GM19467 (cell line): ENCODE results near the gene MECR.

ENCODE experiments used
- ATAC-seq: cut with Tn5 transposase; IDR thresholded peaks from one replicate; pipeline ENCODE4 v1.9.1; 2021; ENCODE audit warnings: mild to moderate bottlenecking, moderate library complexity; ENCODE audit not compliant: unreplicated experiment

The MECR gene

DNA sequence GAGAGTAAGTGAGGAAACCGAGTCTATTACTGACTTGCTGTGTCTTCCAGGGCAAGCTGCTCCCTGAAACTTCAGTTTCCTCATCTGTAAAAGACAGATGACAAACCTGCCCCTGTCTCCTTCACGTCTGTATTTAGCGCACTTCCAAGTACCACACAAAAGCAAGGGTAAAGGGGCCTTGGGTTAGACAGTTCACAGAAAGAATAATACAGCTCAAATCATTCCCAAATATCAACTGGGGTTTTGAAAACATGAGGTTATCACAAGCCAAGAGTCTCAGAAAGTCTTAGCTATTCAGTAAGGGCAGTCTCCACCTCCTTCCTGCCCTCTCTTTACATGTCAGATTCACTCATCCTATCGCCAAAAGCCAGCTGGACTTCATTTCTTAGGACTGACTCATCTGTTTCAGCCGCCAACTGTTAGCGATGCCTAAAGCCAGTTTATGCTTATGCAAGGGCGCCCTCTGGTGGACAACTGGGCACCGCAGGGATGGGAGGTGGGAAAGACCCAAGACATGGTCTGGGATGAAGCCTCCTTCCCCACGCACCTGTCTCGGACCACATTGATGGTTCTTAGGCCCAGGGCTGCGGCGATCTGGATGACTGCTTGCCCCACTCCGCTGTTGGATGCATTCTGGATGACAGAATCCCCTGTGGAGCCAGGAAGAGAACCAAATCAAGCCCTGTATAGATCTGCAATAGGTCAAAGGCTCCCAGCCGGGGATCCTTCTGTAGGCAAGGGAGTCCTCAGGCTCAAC, 28.0 kb downstream of the MECR start:
- peak; percentile 56 for ATAC-seq

DNA sequence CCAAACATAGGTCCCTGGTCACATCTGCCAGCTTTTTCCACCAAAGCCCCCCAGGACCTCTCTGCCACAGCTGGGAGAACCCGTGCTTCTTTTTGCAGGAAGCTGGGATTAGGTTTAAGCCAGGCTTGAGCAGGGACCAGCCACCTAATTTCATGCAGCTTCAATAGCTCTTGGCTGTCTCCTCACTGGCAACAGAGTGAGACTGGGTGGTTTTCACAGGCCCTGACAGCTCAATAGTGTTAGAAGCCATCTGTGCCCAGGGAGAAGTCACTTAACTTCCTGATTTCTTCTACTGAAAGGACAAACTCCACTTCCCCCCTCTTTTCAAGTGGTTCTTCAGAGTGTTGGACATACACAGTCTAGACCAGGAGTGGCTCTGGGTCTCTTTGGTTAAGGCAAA, 28.7 kb downstream of the MECR start:
- ATAC-seq, result no peak

DNA sequence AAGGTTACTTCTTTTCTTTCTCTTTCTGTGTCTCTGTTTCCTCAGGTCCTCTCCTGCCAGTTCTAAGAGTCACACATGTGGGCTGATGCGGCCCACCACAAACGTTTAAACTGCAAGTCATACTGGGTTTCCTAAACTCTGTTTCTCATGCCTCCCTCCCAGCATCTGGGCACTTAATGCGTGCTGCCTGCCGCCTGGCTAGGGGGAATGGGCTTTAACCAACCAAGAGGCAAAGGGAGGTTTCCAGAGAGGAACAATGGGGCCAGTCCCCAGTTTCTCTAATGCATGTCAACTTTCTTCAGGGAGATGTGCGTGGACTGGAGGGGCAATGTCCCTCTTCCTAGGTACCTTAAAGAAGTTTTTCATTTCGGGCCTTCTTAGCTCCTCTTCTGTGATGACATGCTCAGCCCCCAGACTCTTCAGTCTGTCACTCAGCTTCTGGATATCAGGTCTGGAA, 29.1 kb downstream of the MECR start:
- ATAC-seq, result no peak

DNA sequence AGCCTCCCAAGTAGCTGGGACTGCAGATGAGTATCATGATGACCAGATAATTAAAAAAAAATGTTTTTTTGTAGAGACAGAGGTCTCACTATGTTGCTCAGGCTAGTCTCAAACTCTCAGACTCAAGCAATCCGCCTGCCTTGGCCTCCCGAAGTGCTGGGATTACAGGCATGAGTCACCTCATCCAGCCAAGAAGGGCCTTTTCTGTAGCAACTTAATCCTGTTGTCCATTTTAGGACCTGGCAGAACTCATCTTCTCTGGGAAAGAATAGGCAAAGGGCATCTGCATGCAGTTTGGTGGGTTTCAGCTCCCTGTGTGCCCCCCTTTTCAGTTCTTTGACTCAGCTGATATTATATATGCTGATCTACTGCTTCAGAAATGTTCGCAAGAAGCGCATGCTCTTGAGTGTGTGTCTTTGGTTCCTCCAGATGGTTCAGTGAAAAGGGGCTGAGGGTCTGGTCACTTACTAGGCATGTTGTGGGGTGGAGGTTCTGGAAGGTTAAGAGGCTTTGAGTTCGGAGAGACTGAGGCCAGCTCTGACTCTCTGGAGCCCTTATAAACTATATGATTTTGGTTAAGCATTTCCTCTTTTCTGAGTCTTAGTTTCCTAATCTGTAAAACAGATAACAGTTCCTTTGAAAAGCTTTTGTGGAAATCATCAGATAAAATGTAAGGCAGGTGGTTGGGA, 29.7 kb downstream of the MECR start:
- ATAC-seq, result no peak

DNA sequence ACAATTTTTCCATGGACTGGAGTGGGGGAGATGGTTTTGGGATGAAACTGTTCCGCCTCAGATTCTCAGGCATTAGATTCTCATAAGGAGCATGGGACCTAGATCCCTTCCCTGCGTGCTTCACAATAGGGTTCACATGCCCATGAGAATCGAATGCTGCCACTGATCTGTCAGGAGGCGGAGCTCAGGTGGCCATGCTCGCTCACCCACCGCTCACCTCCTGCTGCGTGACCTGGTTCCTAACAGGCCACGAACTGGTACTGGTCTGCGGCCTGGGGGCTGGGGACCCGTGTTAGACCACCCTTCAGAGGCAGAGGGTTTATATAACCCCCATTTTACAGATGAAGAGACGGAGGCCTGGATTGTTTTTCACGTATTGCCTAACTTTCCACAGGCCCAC, 32.7 kb downstream of the MECR start:
- no peak for ATAC-seq

DNA sequence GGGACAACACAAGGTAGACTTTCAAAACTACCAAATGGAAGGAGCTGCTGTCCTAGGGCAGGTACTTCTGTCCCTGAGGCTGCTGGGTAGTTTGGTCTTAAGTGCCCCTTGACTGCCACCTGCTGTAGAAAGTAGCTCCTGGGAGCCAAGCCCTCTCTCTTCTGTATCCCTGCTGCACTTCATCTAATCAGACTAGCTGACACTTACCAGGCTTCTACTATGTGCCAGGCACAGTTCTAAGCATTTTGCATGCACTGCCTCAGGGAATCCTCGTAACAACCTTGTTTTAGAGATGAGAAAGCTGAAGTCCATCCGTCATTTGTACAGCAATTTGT, 33.2 kb downstream of the MECR start:
- ATAC-seq, result no peak

DNA sequence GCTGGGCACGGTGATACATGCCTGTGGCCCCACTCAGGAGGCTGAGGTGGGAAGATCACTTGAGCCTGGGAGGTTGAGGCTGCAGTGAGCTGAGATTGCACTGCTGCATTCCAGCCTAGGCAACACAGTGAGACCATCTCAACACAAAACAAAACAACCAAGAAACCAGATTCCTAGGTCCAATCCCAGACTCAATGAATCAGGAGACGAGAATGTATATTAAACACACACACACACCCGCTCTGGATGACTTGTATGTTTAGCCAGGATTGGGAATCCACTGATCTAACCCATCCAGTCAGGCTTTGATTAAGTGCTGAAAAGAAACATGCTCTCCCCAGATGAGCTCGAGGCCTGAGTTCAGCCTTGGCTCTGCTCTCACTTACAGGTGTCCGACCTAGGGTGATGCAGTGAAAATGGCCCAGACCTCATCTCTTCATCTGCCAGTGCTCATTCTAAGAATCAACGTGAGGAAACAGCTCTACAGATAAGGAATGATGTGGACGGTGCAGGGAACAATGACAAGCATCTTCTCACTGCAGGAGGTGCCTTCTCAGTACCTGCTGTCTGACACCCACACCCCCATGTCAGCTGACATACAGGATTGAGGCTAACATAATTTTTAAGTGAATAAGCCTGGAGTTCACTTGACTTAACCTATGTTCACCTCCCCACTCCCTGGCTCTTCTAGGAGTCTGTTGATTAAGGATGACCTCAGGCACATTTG, 33.7 kb downstream of the MECR start:
- no peak for ATAC-seq

DNA sequence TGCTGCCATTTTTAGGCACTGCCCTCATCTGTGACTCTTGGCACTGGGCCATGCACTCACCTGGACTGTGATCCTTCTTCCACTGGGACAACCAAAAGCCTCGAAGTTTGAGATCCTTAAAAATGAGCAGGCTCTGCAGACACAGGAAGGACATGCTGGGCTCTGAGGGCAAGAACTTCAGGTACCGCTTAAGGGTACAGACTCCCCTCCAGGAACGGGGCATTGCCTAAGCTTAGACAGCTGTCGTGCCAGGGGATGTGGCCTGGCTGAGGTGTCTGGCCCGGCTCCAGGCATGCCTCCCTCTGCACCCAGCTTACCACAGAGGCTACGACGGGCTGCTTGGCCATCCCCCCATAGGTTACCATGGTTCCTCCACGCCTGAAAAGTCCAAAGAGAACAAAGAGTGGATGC, 34.8 kb downstream of the MECR start:
- no peak for ATAC-seq

DNA sequence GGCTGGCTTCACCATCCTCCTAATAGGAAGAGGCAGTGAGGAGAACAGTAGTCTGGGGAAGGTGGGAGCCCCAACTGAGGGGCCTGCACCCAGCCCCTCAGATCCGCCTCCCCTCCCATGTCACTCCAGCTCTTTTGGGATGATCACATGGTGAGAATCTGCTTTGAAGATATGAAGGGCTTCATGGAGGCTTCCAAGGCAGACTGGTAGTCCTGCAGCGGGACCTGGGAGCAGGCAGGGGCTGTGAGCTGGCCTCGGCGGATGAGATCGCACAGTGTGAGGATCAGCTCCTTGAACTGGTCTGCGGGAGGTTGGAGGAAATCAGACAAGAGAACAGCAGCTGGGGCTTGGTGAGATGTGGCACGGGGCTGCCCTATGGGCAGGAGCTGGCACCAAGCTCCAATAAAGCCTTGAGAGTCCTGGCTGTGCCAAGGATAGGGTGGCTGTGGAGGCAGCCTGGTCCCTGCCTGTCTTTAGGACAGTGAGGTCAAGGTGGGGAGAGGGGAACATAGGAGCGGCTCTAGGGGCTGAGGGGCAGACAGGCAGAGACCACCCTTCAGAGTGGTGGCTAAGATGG, 36.8 kb downstream of the MECR start:
- no peak for ATAC-seq

DNA sequence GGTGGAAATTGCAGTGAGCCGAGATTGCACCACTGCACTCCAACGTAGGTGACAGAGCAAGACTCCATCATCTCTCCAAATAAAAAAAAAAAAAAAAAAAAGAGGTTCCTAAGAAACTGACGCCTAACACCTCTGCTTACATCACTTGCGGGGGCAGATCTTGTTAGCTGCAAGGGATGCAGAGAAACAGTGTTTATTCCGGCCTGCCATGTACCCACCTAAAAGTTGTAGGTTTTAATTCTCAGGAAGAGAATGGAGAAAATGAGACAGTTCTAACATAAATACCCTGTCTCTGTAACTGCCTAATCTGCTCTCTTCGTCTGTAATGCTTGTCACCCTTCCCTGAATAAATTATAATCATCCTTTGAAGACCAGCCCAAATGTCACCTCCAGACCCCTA, 40.0 kb downstream of the MECR start:
- ATAC-seq, result no peak

DNA sequence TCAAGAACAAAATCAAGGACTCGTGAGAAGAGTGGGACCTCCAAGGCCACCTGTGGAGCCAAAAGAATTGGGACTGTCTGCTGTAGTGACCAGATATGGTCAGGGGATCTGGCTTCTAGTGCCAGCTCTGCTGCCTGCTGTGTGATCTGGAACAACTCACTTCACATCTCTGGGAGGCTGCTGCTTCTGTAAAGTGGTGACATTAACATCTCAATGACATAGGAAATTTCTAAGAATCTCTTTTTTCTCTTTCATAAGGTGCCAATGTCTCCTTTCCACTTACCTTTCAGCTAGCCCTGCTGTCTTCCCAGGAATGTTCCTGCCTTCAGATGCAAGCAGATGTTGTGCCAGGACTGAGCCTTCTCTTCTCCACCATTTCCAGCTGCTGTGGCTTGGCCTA, 44.0 kb downstream of the MECR start:
- ATAC-seq, result no peak

DNA sequence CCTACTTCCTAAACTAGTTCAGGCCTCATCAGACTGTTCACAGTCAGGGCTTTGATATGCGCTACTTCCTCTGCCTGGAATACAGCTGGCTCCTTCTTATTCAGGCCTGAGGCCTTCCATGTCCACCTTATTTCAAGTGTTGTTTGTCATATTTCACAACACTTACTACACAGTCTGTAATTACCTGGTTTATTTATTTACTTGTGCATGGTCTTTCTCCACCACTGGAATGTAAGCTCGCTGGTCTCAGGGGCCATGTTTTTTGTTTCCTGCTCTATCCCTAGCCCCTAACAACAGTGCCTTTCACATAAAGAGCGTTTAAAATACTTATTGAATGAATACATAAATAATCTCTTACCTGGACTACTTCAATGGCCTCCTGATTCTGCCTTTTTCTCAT, 44.5 kb downstream of the MECR start:
- ATAC-seq, result no peak

DNA sequence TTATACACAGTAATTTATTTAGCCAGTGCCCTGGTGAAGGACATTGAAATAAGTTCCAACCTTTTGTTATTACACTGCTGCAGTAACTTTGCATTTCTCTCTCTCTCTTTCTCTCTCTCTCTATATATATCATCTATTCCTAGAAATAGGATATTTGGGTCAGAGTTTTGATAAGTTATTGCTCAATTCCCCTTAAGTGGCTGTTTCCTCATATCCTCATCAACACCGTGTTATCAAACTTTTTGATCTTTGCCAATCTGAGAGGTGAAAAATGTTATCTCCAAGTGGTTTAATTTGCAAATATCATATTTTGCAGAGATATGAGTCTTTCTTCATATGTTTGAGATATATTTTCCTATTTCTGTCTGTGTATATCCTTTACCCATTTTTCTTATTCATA, 47.4 kb downstream of the MECR start:
- no peak for ATAC-seq

DNA sequence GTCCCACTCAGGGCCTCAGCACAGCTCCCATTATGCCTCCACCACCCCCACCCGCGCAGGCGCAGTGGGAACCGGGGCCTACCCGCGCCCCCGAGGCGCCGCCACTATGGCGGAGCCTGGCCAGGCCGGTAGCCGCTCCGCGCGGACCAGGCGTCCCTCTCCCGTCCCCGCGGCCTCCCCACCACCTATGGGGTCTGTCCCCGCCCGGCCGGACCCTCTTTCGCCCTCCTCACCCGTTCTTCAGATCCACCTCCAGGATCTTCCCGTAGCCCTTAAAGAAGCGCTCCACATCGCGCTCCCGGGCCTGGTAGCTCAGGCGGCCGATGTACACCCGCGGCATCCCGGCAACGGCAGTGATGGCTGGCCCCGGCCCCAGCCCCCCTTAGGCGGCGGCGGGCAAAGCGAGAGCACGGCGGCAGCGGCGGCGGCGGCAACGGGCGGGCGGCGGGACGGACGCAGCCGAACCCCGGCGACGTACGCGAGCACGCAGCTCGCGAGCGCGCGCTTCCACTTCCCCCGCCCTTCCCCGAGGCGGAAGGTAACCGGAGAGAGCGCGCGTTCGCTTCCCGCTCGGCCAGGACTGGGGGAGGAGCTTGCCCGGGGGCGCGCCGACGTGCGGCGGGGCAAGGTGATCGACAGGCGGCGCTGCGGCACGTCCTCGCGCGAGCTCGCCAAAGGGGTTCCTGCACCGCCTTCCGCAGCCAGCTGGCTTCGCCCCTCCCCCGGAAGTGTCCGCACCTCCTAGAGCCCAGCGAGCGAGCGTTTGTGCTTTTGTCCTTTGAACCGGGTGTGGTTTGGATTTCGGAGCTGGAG, 49.1 kb downstream of the MECR start, which contains the start of gene SRSF4:
Gene SRSF4, minus strand, starts transcription at position 488 of the 813 bp plus-strand sequence. Its CDS starts 148 bp downstream, at position 340.
- ATAC-seq, result peak; percentile 87

DNA sequence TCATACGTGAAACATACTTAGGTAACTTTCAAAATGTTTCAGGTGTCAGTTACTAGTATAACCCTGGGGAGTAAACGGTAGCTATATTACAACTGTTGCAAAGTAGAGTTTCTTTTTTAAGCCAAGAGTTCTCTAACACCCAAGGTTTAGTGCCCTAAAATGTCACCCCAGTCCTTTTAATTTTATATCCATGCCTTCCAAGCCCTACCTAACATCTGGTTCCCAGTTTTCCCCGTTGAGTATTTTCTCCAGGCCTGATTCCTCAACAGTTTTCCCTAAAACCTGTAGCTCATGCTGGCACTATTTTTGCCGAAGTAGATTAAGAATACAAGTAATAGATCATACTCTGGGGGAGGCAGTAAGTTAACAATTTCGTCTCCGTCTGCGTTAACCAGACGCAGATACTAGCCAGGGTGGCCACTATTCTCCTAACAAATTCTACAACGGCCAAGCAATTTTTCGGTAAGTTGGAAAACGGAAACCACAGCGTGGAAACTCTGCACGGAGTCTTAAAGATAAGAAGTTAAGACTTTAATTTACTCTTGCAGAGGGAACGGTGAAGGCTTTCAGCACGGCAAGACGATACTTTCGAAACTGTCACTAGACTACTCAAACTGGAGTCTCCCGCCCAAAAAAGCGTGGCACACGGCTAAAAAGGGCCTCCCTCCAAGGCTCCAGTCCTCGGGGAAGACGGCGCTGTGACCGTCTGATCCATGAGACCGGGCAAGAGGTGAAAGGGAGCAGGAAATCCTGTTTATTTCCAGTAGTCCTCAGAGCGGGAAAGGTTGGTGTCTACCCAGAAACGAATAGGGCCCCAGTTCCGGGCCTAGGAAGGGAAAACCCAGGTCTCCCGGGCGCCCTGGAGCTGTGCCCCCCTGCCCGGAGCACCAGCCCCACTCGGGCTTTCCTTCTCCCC, 50.0 kb downstream of the MECR start:
- ATAC-seq, result no peak

DNA sequence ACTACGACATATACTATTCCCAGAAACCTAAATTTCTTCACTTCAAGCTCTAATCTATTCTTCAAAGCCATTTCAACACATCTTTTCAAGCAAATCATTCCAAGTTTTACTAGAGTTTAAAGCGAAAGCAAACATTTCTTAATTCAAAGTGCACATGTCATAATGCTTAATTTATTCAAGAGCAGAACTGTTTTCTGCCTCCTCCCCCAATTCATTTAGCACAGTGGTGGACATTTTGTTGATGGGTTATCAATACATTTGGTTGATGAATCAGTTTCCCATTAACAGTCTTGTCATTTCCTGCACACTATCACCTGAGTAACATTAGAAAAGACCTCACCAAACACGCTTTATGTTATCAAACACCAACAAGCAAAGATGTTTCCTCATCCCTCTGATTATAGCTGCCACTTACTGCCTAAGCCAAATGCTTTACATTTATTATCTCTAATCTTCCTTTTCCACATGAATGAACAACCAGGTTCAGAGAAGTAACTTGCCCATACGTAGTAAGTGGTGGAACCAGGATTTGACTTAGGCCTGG, 51.0 kb downstream of the MECR start:
- ATAC-seq, result no peak

DNA sequence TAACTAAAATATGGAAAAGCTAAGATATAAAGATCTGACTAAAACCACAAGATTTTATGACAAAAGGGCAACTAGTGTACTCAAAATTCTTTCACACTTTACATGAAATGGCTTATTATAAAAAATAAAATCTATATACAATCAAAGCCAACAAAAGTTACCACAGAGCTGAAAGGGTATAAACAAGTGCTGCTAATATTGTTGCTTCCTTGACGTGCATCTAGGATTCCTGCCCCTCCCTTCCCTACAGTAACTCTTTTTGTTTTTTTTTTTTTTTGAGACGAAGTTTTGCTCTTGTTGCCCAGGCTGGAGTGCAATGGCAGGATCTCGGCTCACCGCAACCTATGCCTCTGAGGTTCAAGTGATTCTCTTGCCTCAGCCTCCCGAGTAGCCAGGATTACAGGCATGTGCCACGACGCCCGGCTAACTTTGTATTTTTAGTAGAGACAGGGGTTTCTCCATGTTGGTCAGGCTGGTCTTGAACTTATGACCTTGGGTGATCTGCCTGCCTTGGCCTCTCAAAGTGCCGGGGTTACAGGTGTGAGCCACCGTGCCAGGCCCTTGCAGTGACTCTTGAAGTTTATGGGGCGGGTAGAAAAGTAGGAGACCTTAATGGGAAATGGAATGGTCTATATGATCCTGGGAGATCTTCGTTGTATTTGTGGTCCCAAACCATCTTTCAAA, 53.6 kb downstream of the MECR start:
- no peak for ATAC-seq

DNA sequence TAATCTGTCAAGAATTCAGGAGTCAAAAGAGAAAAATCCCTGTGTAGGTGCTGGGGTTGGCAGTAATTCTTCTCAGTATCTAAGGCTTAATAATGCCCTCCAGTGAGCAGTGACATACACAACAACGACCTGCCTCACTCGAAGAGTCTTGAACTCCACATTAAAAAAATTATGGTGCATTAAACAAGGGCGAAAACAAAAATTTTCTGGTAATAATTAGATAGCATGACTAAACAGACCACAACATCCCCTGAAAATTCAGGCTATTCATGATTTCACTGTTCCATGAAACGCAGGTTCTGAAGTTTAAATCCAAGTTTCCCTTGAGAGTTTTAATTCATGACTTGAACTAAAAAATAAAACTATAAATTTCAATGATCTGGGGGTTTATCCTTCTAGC, 54.2 kb downstream of the MECR start:
- no peak for ATAC-seq

DNA sequence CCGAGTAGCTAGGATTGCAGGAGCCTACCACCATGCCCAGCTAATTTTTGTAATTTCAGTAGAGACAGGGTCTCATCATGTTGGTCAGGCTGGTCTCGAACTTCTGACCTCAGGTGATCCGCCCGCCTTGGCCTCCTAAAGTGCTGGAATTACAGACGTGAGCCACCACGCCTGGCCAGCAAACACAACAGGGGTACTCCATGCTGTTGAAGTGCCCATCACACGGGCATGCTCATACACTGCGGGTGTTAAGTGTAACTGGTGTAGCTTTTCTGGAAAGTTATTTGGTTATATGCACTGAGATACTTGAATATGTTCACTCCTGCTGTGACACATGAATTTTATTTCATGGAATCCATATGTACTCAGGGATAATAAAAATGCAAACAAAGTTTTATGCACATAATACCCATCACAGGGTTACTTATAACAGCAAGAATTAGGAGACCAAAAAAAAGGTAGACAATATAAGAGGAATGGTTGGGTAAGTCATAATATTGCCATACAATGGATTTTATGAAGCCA, 58.3 kb downstream of the MECR start:
- no peak for ATAC-seq
